Upper lobe of left lung (tissue), 4 donors: ENCODE data around the gene MEMO1.

ENCODE experiments used
- CTCF ChIP-seq, 6 experiments: fragments of 450-650 bp in 4 of 6; fragments of 200-600 bp in 2 of 6; sonication (generic) in 2 of 6; IDR thresholded peaks; one replicate each; pipeline ENCODE4 v1.5.1; 2016 to 2019; ENCODE audit warnings: antibody characterized with exemption in 6 of 6
- POLR2A ChIP-seq, 4 donors: fragments of 450-650 bp; IDR thresholded peaks; one replicate each; pipeline ENCODE4 v1.5.1; 2016 to 2017; ENCODE audit warnings: antibody characterized with exemption in 4 of 4, mild to moderate bottlenecking in 2 of 4

GRCh38 chr2:31947871-31948270 lies 62.9 kb downstream of the MEMO1 start:
- TF ChIP-seq CTCF (IDR thresholded peaks at IDR 0.05) (no peak), POLR2A (IDR thresholded peaks at IDR 0.05) (no peak)
